DND-41 (cell line): ENCODE measurements around the gene RBMS2.
A peak's percentile ranks its signal among the peaks of the same experiment; 100 is the strongest.

Experiments
- ATAC-seq: fragments of 200-7000 bp; cut with Tn5 transposase; 3 replicates; pipeline ENCODE4 v1.9.1; 2021; ENCODE audit warnings: low read depth; ENCODE audit not compliant: insufficient read depth
- DNase-seq: peaks from one replicate; pipeline ENCODE4 v3.0.0-alpha.2; 2020
- H2AFZ ChIP-seq: 2 replicates; pipeline ENCODE4 v1.6.0; 2012; ENCODE audit warnings: low read depth, low read length
- H3K27ac ChIP-seq: 2 replicates; pipeline ENCODE4 v1.5.1; 2012; ENCODE audit warnings: low read length, inconsistent platforms
- H3K27me3 ChIP-seq: fragments of 200-600 bp; sonication (generic); 2 replicates; pipeline ENCODE4 v1.6.0; 2012; ENCODE audit warnings: low read length, mild to moderate bottlenecking, inconsistent platforms; ENCODE audit not compliant: insufficient read depth, poor library complexity
- H3K36me3 ChIP-seq: 2 replicates; pipeline ENCODE4 v1.5.1; 2012; ENCODE audit warnings: low read length, inconsistent platforms; ENCODE audit not compliant: insufficient read depth
- H3K4me1 ChIP-seq: 2 replicates; pipeline ENCODE4 v1.5.1; 2012; ENCODE audit warnings: mild to moderate bottlenecking, low read length; ENCODE audit not compliant: insufficient read depth
- H3K4me2 ChIP-seq: 2 replicates; pipeline ENCODE4 v1.6.0; 2012; ENCODE audit warnings: mild to moderate bottlenecking, moderate library complexity, low read length, inconsistent platforms; ENCODE audit not compliant: insufficient read depth
- H3K4me3 ChIP-seq, 2 experiments: fragments of 200-600 bp in 1 of 2; shearing (Covaris generic) in 1 of 2; 2 replicates each; pipeline ENCODE4 v1.5.1; 2012 to 2016; ENCODE audit warnings: inconsistent platforms in 2 of 2, low read length in 2 of 2, mild to moderate bottlenecking in 2 of 2, low read depth in 1 of 2, moderate library complexity in 1 of 2
- H3K79me2 ChIP-seq: 2 replicates; pipeline ENCODE4 v1.6.0; 2012; ENCODE audit warnings: low read length, inconsistent platforms; ENCODE audit not compliant: insufficient read depth
- H3K9ac ChIP-seq: 2 replicates; pipeline ENCODE4 v1.6.0; 2012; ENCODE audit warnings: low read depth, mild to moderate bottlenecking, inconsistent platforms, low read length, moderate library complexity
- H3K9me3 ChIP-seq: 2 replicates; pipeline ENCODE4 v1.5.1; 2012; ENCODE audit warnings: low read length, moderate library complexity, mild to moderate bottlenecking, inconsistent platforms; ENCODE audit not compliant: insufficient read depth, severe bottlenecking
- H4K20me1 ChIP-seq: 2 replicates; pipeline ENCODE4 v1.6.0; 2012; ENCODE audit warnings: low read length; ENCODE audit not compliant: insufficient read depth
- EZH2 ChIP-seq: IDR thresholded peaks from 3 replicates; pipeline ENCODE4 v1.6.1; 2012; ENCODE audit warnings: borderline replicate concordance, low read depth, mild to moderate bottlenecking, moderate library complexity, low read length, inconsistent platforms; ENCODE audit not compliant: severe bottlenecking
- TF ChIP-seq, protein P1 (sequence below): IDR thresholded peaks from 2 replicates; pipeline ENCODE4 v1.5.1; 2012; ENCODE audit warnings: borderline replicate concordance, low read length, moderate library complexity, mild to moderate bottlenecking; ENCODE audit not compliant: poor library complexity, severe bottlenecking; ENCODE audit errors: extremely low read depth

The RBMS2 gene, protein sequence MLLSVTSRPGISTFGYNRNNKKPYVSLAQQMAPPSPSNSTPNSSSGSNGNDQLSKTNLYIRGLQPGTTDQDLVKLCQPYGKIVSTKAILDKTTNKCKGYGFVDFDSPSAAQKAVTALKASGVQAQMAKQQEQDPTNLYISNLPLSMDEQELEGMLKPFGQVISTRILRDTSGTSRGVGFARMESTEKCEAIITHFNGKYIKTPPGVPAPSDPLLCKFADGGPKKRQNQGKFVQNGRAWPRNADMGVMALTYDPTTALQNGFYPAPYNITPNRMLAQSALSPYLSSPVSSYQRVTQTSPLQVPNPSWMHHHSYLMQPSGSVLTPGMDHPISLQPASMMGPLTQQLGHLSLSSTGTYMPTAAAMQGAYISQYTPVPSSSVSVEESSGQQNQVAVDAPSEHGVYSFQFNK

DNA sequence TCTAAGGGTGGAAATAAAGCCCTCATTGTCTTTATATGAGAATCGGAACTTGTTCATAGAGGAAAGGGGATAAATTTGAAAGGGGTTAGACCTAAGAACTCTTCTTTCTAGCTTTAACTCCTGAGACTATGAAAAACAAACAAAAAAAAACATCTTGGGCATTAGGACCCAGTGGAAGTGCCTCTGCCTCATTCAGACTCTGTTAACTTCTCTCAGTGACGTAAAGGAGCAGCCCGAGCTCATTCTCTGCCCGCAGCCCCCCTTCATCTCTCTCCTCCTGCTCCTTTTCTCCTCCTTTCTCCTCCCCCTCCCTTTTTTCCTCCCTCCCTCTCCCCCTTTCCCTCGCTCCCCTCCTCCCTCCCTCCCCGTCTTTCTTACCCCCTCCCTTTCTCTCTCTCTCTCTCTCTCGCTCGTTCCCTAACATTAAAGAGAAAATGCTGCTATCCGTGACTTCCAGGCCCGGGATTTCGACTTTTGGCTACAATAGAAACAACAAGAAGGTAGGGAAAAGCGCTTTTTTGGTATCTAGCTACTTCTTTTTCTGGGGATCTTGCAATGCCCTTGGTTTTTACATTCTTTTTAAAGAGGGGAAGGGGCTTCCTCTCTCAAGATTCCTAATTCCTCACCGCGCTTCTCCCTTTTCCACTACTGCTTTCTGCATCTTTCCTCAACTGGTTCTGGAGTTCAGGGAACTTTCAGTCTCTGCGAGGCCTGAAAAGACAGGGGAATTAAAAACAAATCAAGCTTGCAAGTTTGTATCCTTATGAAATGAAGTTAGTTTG, at the start of gene RBMS2:
RBMS2 (plus strand) TSS at position 231 of the 782 bp plus-strand sequence; CDS start at position 435, 204 bp downstream.
- peak within 1 kb of the TSS; percentile 67 for H3K4me2 ChIP-seq
- H3K27ac ChIP-seq, result peak within 1 kb of the TSS; percentile 68
- H3K4me1 ChIP-seq, result peaks cover 39% of the 10 kb centered on the region
- no peaks in the 10 kb centered on the region for H4K20me1 ChIP-seq
- ATAC-seq (peak; percentile 99), DNase-seq (peak; percentile 83)
- no peaks in the 10 kb centered on the region for H3K27me3 ChIP-seq
- peak within 1 kb of the TSS; percentile 25 to 63; a peak in 3 of 4 replicates for H3K4me3 ChIP-seq
- H3K79me2 ChIP-seq, result peaks cover 9% of the 10 kb centered on the region
- H3K9me3 ChIP-seq, result no peaks in the 10 kb centered on the region
- H2AFZ ChIP-seq, result peak within 1 kb of the TSS; percentile 94
- no peaks in the 10 kb centered on the region for H3K36me3 ChIP-seq
- TF ChIP-seq, protein P1, sequence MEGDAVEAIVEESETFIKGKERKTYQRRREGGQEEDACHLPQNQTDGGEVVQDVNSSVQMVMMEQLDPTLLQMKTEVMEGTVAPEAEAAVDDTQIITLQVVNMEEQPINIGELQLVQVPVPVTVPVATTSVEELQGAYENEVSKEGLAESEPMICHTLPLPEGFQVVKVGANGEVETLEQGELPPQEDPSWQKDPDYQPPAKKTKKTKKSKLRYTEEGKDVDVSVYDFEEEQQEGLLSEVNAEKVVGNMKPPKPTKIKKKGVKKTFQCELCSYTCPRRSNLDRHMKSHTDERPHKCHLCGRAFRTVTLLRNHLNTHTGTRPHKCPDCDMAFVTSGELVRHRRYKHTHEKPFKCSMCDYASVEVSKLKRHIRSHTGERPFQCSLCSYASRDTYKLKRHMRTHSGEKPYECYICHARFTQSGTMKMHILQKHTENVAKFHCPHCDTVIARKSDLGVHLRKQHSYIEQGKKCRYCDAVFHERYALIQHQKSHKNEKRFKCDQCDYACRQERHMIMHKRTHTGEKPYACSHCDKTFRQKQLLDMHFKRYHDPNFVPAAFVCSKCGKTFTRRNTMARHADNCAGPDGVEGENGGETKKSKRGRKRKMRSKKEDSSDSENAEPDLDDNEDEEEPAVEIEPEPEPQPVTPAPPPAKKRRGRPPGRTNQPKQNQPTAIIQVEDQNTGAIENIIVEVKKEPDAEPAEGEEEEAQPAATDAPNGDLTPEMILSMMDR, result no peak
- no peak for TF ChIP-seq EZH2
- H3K9ac ChIP-seq, result peak within 1 kb of the TSS; percentile 51

DNA sequence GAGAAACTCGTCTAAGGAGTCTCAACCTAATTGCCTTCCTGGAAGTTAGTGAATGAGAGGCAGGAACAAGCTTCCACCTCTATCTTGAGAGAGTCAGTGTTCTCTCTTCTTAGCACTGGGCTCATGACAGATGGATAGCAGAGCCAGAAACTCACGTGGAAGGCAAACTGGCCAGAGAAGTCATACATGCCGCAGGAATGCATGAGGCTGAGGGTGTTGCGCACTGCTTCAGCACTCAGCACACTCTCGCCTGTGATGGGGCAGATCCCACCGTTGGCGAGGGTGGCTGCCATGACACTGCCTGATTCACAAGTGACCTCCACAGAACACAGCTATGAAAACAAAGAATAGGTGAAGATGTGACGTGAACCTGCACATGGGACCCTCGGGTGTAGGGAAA, 47.2 kb upstream of the RBMS2 start:
- peaks cover 5% of the 10 kb centered on the region; the same call in 1 of the 2 replicates for H4K20me1 ChIP-seq
- H3K36me3 ChIP-seq, result peaks cover 18% of the 10 kb centered on the region
- no peak; the same call in 2 of the 3 replicates for ATAC-seq
- no peak overlapping the region for H2AFZ ChIP-seq
- TF ChIP-seq, protein P1, result no peak
- no peak for TF ChIP-seq EZH2
- H3K4me1 ChIP-seq, result peaks cover 19% of the 10 kb centered on the region
- no peak overlapping the region for H3K4me2 ChIP-seq
- peaks cover 28% of the 10 kb centered on the region for H3K79me2 ChIP-seq
- no peaks in the 10 kb centered on the region for H3K27me3 ChIP-seq
- DNase-seq, result no peak
- no peak overlapping the region for H3K27ac ChIP-seq
- H3K9me3 ChIP-seq, result no peaks in the 10 kb centered on the region
- no peak overlapping the region for H3K9ac ChIP-seq
- no peak overlapping the region for H3K4me3 ChIP-seq

DNA sequence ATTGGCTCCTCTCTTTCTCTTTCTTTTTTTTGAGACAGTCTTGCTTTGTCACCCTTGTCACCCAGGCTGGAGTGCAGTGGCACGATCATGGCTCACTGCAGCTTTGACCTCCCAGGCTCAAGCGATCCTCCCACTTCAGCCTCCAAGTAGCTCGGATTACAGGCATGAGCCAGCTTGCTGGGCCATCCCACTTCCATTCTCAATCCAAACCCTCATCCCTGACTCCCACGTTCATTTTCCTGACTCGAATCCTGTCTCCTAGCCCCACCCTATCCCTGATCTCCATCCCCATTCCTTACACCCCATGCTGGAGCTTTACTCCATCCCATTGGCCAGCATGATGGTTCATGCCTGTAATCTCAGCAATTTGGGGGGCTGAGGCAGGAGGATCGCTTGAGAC, 45.5 kb upstream of the RBMS2 start:
- H3K9ac ChIP-seq, result no peak overlapping the region
- peaks cover 2% of the 10 kb centered on the region; the same call in 1 of the 2 replicates for H3K4me1 ChIP-seq
- H3K27ac ChIP-seq, result no peak overlapping the region
- no peak overlapping the region for H3K4me3 ChIP-seq
- ATAC-seq (no peak), DNase-seq (no peak)
- H3K9me3 ChIP-seq, result no peaks in the 10 kb centered on the region
- TF ChIP-seq, protein P1, result no peak
- no peak for TF ChIP-seq EZH2
- H4K20me1 ChIP-seq, result peaks cover 5% of the 10 kb centered on the region; the same call in 1 of the 2 replicates
- no peak overlapping the region for H2AFZ ChIP-seq
- H3K79me2 ChIP-seq, result peaks cover 11% of the 10 kb centered on the region
- no peak overlapping the region for H3K4me2 ChIP-seq
- no peaks in the 10 kb centered on the region for H3K27me3 ChIP-seq
- peaks cover 16% of the 10 kb centered on the region for H3K36me3 ChIP-seq
